ENCODE results near the gene ZNF14. TPM values are rescaled to one million over a fixed set of nuclear protein-coding genes. Genes with fewer than 3 reads are reported as not detected.
A peak's percentile ranks its signal among the peaks of the same experiment; 100 is the strongest.
"Not testable (repeated sequence)": the region's sequence is repeated elsewhere in the genome, so short reads cannot be mapped to it uniquely, and the experiment has no call there.

Gene ZNF14
- 6.4 TPM for total RNA-seq

DNA sequence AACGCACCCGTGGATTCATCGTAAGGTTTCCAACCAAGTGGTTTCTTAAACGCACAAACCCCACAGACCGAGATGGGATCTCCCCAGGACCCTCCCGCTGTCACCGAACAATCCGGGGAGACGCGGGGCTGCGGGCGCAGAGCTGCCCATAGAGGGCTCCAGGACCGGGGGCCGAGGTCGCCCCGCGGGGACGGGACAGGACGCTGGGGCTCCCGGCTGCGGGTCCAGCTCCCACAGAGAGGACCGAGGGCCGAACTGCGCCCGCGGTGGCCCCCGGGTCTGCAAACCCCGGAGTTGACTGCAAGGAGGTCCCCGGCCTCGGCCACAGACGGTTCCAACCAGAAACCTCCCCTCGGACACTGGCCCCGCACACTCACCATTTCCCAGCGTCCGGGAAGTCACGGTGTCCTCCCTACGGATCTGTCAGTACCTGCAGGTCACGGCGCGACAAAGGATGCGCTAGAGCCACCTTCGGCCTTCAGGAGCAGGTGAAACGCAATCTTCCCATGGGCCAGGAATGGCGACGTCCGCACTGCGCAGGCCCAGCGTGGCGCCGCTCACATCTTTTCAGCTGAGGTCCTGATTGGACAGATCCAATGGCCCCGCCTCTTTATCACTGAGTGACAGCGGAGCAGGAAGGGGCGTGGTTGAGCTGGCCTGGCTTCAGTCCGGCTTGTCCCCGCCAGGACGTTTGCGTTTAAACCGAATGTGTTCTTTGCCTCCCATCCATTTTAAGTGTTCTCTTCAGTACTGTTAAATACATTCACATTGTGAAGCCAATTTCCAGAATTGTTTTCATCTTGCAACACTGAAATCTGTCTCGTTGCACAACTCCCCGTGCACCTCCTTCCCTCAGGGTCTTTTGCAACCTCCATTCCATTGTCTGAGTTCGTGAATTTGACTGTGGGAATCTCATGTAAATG is at the start of gene ZNF14:
TSS of gene ZNF14 (minus strand) at position 534 of the 923 bp plus-strand sequence. CDS start at position 380, 154 bp downstream.
- peak; percentile 96 for DNase-seq (ENCODE audit: low spot score)

DNA sequence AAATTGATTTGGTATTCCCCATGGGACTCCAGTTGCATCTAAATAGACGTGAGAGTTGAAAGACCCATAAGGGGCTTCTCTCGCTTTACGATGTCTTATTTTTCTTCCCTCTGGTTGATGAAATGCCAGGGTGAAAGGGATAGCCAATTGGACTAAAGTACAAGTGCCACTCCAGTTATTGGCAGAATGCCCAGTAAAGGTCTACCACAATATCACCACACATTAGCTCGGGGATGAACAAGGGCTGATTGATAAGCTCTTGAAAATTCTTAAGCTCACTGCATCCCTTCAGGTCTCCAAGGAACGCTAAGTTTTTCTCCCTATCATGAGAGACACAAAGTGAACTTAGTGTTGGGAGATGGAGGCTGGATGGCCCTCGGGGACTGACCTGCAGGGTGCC is 48.9 kb upstream of the ZNF14 start:
- DNase-seq (ENCODE audit: low spot score) = not testable (repeated sequence)

DNA sequence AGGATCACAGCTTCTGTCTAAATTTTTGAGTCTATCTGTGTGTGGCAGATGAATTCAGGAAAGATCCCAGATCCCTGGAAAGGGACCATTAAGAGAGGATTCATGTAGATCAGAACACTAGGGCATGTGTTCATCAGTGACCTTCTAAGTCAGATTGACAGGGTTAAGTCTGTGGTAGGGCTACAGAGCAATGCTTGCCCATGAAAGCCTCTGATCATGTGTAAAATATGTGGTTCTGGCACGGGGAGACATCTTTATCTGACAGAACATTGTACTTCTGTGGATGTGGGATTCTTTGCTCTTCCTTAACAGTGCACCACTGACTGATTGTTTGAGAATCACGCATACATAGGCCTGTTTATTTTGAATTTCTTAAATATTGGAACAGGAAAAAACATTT is 45.8 kb upstream of the ZNF14 start:
- no peak for DNase-seq (ENCODE audit: low spot score)

DNA sequence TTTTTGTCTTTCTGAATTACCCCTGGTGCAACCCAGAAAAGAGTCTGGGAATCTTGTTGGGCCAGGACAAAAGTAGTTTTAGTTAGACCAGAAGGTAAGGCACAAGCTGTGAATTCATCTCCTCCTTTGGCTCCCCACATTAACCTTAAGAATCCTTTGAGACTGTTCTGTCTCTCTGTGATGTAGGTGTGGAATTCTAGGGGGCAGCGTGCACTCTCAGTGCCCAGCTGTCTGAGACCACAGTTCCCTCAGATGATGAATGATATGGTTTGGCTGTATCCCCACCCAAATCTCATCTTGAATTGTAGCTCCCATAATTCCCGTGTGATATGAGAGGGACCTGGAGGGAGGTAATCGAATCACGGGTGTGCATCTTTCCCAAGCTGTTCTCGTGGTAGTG is 44.8 kb upstream of the ZNF14 start:
- DNase-seq (ENCODE audit: low spot score) = no peak

DNA sequence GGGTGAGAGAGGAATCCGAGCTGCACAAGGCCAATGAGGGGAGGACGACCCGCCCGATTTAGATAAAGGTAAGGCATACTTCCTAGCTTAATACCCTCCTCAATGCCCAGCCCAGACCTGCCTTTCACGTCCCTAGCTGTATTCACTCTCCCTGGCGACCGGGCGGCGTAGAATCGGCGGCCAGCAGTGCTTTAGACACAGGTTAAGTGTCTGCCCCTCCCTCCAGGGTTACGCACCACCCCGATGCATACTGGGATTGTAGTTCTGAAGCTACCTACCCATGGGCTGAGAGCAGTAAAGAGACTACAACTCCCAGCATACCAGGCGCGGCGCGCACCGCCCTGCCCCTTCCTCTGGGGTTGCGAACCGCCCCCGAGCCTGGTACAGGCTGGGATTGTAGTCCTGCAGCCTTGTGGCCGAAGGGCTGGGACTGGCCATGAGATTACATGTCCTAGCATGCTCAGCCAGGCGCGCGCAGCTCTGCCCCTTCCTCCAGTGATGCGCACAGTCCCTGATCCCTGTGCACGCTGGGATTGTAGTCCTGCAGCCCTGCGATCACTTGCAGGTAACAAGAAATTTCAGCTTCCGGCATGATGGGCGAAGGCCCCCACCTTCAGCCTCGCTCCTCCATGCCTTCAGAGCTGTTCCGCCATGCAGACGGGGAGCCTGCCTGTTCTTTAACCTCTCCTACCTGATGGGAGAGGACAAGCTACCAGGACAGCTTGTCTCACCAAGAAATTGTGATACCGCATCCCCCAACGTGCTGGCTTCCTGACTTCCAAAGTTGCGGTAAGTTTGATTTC is 43.5 kb upstream of the ZNF14 start:
- peak; percentile 98 for DNase-seq (ENCODE audit: low spot score)

DNA sequence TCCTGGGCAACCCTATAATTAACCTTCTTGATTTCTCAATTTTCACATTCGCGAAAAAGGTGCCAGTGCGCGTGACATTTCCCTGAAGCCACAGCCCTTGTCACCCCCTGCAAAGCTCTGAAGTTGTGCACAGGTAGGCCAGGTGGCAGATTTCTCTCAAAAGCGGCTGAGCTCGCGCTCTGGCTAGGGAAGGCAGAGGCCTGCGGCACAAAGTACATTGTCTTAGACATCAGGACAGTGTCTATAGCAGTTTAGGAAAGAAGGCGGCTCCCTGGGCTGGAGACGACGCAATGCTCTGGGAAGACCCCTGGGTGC is 42.9 kb upstream of the ZNF14 start:
- DNase-seq (ENCODE audit: low spot score) = no peak

DNA sequence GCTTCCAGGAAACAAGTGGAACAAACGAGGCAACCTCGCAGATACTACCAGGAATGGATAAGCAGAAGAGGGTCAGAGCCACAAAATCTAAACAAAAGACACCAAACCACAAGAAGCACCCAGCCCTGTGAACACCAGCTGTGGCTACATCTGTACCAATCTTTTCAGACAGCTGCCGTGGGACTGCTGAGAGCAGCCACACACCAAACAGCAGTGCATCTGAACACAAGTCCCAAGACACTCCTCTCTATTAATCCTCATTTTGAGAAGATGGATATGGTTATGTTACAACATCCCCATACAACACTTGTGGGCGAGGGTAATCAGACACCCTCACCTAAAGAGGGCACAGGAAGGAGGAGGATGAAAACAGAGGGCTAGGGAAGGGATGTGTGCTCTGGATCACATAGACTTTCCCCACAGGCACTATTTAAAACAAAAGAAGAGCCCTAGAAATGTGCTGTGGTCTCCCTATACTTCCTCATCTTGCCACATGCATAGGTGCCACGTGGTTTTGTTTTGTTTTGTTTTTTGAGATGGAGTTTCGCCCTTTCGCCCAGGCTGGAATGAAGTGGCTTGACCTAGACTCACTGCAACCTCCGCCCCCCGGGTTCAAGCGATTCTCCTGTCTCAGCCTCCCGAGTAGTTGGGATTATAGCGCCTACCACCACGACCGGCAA is 41.6 kb upstream of the ZNF14 start:
- no peak for DNase-seq (ENCODE audit: low spot score)

DNA sequence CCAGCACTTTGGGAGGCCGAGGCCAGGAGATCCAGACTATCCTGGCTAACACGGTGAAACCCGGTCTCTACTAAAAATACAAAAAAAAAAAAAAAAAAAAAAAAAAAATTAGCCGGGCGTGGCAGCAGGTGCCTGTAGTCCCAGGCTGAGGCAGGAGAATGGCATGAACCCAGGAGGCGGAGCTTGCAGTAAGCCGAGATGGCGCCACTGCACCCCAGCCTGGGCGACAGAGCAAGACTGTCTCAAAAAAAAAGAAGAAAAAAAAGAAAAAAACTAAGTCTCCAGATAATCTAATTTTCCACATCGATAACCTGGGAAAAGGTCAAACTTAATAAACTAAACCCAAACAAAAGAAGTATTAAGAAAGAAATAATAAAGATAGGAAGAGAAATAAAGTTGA is 39.1 kb upstream of the ZNF14 start:
- not testable (repeated sequence) for DNase-seq (ENCODE audit: low spot score)

DNA sequence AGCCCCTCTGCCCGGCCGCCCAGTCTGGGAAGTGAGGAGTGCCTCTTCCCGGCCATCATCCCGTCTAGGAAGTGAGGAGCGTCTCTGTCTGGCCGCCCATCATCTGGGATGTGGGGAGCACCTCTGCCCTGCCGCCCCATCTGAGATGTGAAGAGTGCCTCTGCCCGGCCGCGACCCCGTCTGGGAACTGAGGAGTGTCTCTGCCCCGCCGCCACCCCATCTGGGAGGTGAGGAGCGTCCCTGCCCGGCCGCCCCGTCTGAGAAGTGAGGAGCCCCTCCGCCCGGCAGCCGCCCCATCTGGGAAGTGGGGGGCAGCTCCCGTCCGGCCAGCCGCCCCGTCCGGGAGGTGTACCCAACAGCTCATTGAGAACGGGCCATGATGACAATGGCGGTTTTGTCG is 37.1 kb upstream of the ZNF14 start:
- DNase-seq (ENCODE audit: low spot score) = not testable (repeated sequence)

DNA sequence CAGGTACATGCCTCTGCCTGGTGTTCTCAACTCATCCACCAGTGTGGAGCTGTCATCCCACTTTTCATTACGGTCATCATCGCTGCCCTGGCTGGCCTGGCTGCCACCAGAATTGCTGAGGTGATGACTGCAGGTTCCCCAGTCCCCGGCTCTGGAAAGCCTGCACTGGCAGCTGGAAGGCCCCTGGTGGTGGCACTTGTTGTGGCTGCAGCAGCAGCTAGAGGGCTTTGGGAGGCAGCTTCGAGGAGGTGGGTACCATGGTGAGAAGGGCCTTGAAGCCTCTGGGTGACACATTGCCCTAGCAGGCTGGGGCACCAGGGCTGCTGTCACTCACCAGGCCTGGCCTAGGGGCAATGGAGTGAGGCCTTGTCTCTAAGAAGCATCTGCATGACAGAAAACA is 25.3 kb upstream of the ZNF14 start:
- DNase-seq (ENCODE audit: low spot score) = no peak

DNA sequence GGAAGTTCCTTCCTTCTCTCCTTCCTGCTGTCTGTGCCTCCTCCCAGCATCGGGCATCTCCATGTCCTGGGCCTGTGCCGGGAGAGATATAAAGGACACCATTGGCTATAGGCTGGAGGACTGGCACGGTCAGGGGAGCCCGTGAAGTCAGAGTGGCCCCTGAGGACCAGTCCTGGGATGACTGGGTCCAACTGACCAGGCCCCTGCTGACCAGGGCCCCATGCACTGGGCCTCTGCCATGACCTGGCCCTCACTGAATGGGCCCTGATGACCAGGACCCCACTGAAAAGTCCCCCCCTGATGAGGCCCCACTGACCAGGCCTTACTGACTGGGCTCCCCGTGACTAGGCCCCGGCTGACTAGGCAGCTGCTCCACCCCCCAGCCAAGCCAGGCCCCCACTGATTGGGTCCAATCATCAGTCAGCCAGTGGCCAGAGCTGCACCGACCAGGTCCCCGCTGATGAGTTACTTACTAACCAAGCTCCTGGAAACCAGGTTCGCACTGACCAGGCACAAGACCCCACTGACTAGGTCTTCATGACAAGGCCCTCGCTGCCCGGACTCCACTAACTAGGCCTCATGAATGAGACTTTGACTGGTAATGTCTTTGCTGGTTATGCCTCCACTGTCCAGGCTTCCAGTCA is 20.0 kb upstream of the ZNF14 start:
- no peak for DNase-seq (ENCODE audit: low spot score)

DNA sequence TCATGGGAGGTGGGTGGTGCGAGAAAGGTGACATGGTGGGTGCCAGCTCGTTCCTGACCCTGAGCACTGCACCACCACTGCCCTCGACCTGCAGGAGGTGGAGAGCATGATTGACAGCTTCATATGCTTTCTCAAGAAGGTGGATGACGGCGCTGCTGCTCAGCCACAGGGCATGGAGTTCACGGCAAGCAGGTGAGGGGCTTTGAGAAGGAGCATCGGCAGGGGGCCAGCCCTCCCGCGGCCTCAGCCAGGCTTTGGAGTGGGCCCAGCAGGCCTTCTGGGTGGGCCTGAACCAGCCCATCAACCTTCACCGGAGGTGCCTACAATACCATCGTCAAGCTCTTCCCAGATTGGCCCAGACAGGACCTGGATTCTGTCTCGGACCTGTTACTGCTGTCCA is 18.9 kb upstream of the ZNF14 start:
- no peak for DNase-seq (ENCODE audit: low spot score)

DNA sequence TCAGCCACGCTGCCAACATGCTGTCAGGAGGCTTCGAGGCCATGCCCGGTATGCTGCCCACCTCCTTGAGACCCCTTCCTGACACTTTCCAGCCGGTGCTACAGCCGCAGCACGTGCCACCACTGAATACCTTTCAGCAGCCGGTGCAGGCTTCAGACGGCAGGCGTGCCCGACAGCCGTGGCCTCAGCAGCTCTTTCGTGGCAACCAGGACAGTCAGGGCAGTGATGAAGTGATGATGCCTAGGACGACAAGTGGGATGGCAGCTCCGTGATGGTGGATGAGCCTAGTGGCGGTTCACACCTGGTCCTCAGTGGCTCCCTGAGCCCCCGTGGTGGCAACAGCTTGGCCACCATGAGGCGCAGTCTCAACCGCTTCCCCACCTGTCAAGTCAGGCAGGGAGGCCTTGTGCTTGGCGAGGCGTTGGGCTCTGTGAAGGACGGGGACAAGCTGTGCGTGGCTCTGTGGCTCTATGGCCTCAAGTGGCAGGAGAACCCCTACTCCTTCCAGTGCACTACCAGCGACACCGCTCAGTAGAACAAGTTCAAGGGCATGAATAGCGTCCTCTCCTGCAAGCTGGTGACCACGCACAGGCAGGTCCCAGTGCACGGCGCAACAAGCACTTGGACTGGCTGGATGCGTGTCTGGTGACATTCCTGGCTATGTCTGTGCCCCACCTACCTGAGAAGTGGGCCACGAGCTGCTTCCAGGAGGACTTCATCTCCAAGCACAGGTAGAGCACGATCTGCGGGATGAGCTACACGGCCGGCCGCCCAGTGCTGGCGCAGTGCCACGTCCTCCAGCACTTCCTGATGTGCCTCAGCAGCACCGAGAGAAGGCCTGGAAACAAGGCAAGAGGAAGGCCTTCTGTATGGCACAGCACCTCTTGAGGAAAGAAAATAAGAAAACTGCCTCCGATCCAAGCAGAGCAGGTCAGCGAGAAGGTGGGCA is 18.2 kb upstream of the ZNF14 start:
- no peak for DNase-seq (ENCODE audit: low spot score)

DNA sequence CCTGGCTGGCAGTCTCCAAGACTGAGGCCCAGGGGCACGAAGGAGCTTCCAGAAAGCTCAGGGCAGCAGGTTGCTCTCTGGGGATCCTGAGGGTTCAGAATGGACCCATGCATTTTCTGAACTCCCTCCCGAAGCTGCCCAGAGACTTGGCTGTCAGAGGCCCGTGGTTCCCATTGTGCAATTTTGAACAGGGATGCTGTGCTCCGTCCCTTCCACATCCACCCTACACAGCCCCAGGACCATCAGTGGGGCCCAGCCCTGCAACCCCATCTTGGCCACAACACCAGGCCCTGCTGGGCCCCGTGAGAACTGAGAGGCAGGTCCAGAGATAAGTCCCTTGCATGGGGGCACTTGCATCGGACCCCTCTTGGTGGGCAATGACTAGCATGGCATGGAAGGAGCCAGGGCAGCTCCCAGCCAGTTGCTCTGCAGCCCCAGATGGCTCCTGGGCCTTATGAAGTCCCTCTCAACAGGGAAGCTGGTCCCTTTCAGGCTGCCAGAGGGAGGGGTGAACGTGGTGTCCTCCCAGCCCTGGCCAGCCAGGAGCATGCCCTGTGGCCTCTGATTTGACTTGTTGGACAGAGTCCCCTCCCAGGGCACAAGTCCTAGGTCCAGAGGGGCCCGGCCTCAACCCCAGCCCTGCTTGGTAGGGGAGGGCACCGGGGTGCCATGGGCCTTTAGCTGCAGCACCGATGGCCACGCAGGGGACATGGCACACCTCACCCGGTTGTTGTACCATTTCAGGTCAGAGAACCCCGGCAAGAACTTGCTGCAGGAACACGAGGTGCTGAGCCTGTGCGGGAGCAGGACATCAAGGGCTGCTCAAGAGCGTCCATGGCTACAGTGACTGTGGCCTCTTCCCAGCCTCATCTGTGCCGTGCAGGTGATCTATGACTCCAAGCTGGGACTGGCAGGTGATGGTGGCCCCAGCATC is 17.3 kb upstream of the ZNF14 start:
- no peak for DNase-seq (ENCODE audit: low spot score)

DNA sequence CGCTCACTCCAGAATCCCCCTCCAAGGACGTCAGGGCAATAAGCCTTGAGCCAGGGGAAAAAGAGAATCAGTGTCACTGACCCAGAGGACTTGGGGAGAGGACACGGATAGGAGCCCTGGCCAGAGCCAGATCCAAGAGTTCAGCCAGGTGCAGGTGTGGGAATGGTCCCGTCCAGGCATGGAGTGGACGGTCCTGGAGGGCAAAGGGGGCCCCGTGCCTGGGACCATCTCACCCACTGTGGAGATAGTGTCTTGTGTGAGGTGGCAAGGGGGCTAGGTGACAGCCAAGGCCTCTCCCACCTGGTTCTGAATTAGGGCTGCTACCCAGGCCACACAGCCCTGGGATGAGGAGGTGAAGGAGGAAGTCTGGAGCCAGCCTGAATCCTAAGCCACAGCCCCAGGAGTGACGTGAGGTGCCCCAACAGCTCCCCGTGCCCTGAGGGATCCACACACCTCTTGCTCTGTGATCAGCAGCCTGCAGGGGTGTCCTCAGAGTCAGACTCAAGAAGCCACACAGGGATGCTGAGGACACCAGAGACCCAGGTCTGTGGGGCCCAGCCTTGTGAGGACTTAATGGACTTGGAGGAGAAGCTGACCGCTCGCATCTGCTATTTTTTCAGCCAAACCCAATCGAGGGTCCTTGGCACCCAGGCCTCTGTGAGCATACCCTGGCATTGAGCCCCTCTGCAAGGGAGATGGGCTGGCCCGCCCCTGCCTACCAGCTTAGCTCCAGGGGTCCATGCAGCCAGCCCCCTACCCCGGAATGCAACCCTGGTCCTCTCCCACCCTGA is 16.4 kb upstream of the ZNF14 start:
- no peak for DNase-seq (ENCODE audit: low spot score)

DNA sequence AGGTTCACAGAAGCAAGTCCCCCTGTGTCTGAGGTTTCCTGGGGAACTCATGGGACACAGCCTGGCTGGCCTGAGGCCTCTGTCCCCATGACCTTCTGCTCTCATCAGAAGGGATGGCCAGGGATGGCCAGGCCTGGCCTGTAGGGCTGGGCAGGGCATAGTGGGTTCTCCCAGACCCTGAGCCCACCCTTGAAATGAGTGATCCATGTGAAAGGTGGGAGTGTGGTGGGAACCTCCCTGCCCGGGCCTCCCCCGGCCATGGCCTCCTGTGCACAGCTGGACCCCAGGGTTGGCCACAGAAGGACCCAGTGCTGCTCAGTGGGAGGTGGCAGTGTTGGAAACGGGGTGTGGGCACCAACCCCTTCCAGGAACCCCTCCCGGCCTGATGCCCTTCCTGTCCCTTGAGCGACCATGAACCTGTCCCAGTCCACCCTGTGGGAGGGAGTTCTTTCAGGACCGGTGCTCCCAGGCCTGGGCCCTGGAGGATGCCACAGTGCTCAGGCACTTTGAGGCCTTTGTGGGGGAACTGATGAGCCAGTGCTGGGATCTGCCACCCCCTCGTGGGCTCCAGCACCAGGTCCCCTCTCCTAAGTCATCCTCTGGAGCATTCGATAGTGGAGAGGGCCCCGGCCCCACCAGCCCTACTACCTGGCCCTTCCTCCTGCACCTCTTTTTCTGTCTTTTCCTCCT is 15.5 kb upstream of the ZNF14 start:
- no peak for DNase-seq (ENCODE audit: low spot score)

DNA sequence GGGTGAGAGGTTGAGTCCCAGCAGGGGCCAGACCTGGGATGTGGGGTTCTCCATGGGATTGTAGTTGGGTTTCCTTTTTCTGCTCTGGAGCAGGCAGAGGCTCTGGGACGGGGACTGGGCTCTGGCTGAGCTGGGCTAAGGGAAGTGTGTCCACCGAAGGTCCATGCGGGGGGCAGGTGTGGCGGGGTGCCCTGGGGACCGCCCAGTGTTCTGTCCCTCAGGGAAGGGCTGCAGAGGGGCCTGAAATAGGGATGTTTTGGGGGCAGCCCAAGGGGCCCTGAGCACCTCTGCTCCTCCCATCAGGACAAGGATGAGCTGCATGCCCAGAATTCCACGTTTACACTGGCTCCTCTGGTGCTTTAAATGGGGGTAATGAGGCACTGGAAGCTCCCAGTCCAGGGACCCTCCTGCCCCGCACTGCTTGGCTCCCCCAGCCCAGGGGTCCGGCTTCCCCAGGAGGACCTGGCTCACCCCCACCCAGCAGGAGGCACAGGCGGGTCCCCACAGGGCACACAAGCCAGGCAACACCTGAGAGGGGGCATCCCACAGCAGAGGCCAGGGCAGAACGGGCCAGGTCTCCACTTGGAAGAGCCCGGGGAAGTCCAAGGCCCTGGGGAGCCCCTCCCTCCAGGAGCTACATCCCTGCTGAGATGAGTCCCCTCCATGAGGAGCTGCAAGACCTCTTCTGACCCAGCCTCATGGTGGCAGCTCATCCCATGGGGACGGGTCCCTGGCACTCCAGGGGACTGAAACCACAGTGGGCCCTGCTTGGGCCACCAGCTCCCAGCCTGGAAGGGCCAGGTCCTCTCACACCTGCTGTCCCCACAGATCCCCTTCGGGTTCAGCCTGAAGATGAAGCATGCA is 14.7 kb upstream of the ZNF14 start:
- DNase-seq (ENCODE audit: low spot score) = no peak

Measured in mucosa of gallbladder (tissue), 1 donor.